ENCODE data around the gene SYS1. TPM values are rescaled to one million over a fixed set of nuclear protein-coding genes. Genes with fewer than 3 reads are reported as not detected.

Gene SYS1
- polyA plus RNA-seq, 1 donor from 2014 or later = 16.1 TPM

DNA sequence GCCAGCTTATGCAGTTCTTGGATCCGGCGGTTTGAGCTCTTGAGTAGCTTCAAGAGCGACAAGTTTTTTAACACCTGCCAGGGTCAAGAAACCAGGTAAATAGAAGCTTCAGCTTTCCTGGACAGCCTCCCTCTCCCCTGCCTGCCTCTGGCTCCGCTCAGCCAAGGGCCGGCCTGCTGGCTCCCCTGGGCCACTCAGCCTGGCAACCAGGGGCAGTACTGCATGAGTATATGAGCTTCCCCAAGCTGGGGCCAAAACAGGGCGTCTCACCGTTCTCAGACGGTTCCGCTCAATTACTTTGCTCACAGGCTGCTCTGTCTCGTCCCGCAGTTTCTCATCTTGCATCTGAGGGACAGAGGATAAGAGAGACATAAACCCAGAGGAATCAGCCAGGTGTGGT lies 14.3 kb downstream of the SYS1 start:
- H3K9me2 ChIP-seq (ENCODE audit: insufficient read depth, low read length) = no peaks in the 10 kb centered on the region

DNA sequence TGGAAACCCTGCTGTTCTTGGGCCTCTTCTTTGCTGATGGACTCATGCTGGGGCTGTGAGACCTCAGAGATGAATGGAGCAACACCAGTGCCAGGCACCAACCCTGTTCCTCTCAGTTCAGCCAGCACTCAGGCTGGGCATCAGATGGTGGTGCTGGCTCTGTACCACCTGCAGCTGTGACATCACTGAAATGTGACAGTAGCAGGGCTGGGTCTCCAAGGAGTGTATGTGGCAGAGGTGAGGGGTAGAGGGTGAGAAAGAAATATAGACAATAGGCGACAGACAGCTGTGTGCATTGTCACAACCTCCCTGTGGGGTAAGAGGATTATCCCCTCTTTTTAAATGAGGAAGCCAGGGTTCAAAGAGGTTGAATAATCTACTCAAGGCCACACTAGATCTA lies 15.2 kb downstream of the SYS1 start, which contains the start of gene TP53TG5:
Gene TP53TG5 (minus strand): TSS at position 135 of the 400 bp plus-strand sequence. CDS start 89 bp downstream, at position 46.
- H3K36me3 ChIP-seq (ENCODE audit: insufficient read depth, low read length) = no peaks in the 10 kb centered on the region
- no peaks in the 10 kb centered on the region for H4K20me1 ChIP-seq (ENCODE audit: insufficient read depth)
- H3K79me2 ChIP-seq (replicated peaks; ENCODE audit: insufficient read depth, low read length) = no peaks in the 10 kb centered on the region
- no peak within 1 kb of the TSS for H2AFZ ChIP-seq (ENCODE audit: low read depth, low read length)
- no peak within 1 kb of the TSS for H3K27ac ChIP-seq (ENCODE audit: low read length)
- TF ChIP-seq EP300 (conservative IDR thresholded peaks at IDR 0.05; ENCODE audit: poor library complexity, severe bottlenecking) (no peak), TAF1 (IDR thresholded peaks at IDR 0.05; ENCODE audit: low read depth) (no peak), SMC3 (conservative IDR thresholded peaks at IDR 0.05; ENCODE audit: poor library complexity) (no peak), POLR2AphosphoS5 (IDR thresholded peaks at IDR 0.05) (no peak), RAD21 (conservative IDR thresholded peaks at IDR 0.05) (no peak), EZH2 (IDR thresholded peaks at IDR 0.05; ENCODE audit: borderline replicate concordance, insufficient read depth, low read length, poor library complexity, severe bottlenecking) (no peak)
- TF ChIP-seq, protein P1, sequence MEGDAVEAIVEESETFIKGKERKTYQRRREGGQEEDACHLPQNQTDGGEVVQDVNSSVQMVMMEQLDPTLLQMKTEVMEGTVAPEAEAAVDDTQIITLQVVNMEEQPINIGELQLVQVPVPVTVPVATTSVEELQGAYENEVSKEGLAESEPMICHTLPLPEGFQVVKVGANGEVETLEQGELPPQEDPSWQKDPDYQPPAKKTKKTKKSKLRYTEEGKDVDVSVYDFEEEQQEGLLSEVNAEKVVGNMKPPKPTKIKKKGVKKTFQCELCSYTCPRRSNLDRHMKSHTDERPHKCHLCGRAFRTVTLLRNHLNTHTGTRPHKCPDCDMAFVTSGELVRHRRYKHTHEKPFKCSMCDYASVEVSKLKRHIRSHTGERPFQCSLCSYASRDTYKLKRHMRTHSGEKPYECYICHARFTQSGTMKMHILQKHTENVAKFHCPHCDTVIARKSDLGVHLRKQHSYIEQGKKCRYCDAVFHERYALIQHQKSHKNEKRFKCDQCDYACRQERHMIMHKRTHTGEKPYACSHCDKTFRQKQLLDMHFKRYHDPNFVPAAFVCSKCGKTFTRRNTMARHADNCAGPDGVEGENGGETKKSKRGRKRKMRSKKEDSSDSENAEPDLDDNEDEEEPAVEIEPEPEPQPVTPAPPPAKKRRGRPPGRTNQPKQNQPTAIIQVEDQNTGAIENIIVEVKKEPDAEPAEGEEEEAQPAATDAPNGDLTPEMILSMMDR (IDR thresholded peaks at IDR 0.05; ENCODE audit: poor library complexity, severe bottlenecking) = no peak
- no peaks in the 10 kb centered on the region for H3K9me3 ChIP-seq (ENCODE audit: low read length)
- no peaks in the 10 kb centered on the region for H3K9me2 ChIP-seq (ENCODE audit: insufficient read depth, low read length)
- no peak within 1 kb of the TSS for H3K4me3 ChIP-seq (ENCODE audit: low read length)
- H3K27me3 ChIP-seq (ENCODE audit: insufficient read depth, low read depth, low read length) = no peaks in the 10 kb centered on the region
- H3F3A ChIP-seq (ENCODE audit: insufficient read depth, low read length, poor library complexity, severe bottlenecking) = no peaks in the 10 kb centered on the region
- no peak within 1 kb of the TSS for H3K9ac ChIP-seq (ENCODE audit: low read length)
- H3K4me2 ChIP-seq (ENCODE audit: low read length) = no peak within 1 kb of the TSS

More for the DNA sequence above, 14.3 kb downstream of the SYS1 start:
- Histone ChIP-seq H3K4me3 (ENCODE audit: low read length) (no peak overlapping the region), H3F3A (ENCODE audit: insufficient read depth, low read length, poor library complexity, severe bottlenecking) (no peaks in the 10 kb centered on the region), H3K9ac (ENCODE audit: low read length) (no peak overlapping the region), H3K27me3 (ENCODE audit: insufficient read depth, low read depth, low read length) (no peaks in the 10 kb centered on the region), H2AFZ (ENCODE audit: low read depth, low read length) (no peak overlapping the region), H3K79me2 (replicated peaks; ENCODE audit: insufficient read depth, low read length) (no peaks in the 10 kb centered on the region), H4K20me1 (ENCODE audit: insufficient read depth) (no peaks in the 10 kb centered on the region), H3K9me3 (ENCODE audit: low read length) (no peaks in the 10 kb centered on the region), H3K4me2 (ENCODE audit: low read length) (no peak overlapping the region), H3K27ac (ENCODE audit: low read length) (no peak overlapping the region), H3K36me3 (ENCODE audit: insufficient read depth, low read length) (no peaks in the 10 kb centered on the region)
- TF ChIP-seq EZH2 (IDR thresholded peaks at IDR 0.05; ENCODE audit: borderline replicate concordance, insufficient read depth, low read length, poor library complexity, severe bottlenecking) (no peak), POLR2AphosphoS5 (IDR thresholded peaks at IDR 0.05) (no peak), TAF1 (IDR thresholded peaks at IDR 0.05; ENCODE audit: low read depth) (no peak), MXI1 (conservative IDR thresholded peaks at IDR 0.05; ENCODE audit: poor library complexity, severe bottlenecking) (no peak), EP300 (conservative IDR thresholded peaks at IDR 0.05; ENCODE audit: poor library complexity, severe bottlenecking) (no peak), SMC3 (conservative IDR thresholded peaks at IDR 0.05; ENCODE audit: poor library complexity) (no peak), RAD21 (conservative IDR thresholded peaks at IDR 0.05) (no peak)
- TF ChIP-seq, protein P2, sequence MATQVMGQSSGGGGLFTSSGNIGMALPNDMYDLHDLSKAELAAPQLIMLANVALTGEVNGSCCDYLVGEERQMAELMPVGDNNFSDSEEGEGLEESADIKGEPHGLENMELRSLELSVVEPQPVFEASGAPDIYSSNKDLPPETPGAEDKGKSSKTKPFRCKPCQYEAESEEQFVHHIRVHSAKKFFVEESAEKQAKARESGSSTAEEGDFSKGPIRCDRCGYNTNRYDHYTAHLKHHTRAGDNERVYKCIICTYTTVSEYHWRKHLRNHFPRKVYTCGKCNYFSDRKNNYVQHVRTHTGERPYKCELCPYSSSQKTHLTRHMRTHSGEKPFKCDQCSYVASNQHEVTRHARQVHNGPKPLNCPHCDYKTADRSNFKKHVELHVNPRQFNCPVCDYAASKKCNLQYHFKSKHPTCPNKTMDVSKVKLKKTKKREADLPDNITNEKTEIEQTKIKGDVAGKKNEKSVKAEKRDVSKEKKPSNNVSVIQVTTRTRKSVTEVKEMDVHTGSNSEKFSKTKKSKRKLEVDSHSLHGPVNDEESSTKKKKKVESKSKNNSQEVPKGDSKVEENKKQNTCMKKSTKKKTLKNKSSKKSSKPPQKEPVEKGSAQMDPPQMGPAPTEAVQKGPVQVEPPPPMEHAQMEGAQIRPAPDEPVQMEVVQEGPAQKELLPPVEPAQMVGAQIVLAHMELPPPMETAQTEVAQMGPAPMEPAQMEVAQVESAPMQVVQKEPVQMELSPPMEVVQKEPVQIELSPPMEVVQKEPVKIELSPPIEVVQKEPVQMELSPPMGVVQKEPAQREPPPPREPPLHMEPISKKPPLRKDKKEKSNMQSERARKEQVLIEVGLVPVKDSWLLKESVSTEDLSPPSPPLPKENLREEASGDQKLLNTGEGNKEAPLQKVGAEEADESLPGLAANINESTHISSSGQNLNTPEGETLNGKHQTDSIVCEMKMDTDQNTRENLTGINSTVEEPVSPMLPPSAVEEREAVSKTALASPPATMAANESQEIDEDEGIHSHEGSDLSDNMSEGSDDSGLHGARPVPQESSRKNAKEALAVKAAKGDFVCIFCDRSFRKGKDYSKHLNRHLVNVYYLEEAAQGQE (IDR thresholded peaks at IDR 0.05; ENCODE audit: borderline replicate concordance) = no peak
- TF ChIP-seq, protein P1 (IDR thresholded peaks at IDR 0.05; ENCODE audit: poor library complexity, severe bottlenecking) = no peak

Measured in neural cell (in vitro differentiated cells).